ENCODE measurements around the gene TMC8.
A peak's percentile ranks its signal among the peaks of the same experiment; 100 is the strongest.
"Not testable (repeated sequence)": the region's sequence is repeated elsewhere in the genome, so short reads cannot be mapped to it uniquely, and the experiment has no call there.

TMC8 gene

GRCh38 chr17:78163881-78164747 is 33.5 kb downstream of the TMC8 start:
- DNase-seq = no peak

GRCh38 chr17:78164748-78165607 is 34.4 kb downstream of the TMC8 start:
- DNase-seq = no peak

GRCh38 chr17:78166416-78166815 is 35.8 kb downstream of the TMC8 start:
- DNase-seq = no peak

DNA sequence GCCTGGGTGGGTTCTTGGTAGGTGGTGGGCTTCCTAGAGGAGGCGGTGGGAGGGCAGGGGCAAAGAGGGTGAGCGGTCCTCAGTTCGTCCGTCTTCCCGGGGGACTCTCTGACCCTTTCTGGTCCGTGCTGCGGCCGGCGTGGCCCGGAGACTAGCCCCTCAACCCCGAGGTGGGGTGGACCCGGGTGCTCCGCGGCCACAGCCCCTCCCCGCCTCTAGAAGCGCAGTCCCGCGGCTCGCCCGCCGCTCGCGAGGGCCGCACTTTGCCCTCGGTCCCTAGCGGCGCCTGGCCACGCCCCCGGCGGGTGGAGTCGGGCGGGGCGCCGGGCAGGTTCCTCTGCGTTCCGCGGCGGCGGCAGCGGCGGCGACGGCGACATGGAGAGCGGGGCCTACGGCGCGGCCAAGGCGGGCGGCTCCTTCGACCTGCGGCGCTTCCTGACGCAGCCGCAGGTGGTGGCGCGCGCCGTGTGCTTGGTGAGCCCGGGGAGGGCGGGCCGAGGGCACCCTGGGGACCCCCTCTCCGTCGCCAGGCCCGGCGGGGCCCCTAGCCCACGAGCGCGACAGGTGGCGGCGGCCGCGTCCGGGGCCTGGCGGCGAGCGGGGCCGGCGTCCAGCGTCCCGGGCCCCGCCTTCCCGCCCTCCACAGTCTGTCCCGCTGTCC is 37.8 kb downstream of the TMC8 start, which contains the start of gene SYNGR2:
Gene SYNGR2 (plus strand): TSS at position 340 of the 661 bp plus-strand sequence. CDS start 36 bp downstream, at position 376.
- peak; percentile 80 for DNase-seq

DNA sequence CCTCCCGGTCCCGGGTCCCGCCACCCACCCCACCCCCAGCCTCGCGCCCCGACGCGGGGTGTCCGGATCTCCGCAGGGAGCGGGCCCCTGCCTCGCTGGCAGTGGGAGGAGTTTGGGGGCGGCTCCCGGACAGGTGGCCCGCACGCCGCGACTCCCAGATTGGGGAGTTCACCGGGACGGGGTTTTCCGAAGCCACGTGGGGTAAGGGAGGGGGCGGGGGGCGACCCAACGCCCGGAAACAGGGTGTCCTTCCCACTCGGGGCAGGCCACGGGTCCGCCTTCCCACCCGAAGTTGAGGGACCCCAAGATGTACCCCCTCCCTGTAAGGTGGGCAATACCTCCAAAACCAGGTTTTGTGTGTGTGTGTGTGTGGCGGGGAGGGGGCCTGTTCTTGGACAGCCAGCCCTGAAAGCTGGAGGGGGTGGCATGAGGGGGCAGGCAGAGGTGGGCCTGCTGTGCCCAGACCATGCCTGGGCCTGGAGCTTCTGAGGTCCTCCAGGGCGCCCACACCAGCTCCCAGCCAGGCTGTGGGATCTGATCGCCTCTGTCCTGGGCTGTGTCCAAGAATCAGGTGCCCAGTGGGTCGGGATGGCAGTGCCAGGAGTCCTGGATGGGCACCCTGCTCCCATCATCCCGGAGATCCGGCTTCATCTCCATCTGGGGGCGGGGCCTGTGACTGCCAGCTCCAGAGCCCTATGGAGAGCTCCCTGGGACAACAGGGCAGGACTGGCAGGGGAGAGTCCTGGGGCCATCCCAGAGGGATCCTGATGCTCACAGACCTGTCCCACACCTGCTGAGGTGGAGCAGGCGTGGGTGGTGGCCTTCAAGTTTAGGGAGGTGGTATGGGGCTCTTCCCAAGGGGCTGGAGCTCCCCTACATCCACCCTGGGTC is 38.6 kb downstream of the TMC8 start:
- peak; percentile 51 for DNase-seq

DNA sequence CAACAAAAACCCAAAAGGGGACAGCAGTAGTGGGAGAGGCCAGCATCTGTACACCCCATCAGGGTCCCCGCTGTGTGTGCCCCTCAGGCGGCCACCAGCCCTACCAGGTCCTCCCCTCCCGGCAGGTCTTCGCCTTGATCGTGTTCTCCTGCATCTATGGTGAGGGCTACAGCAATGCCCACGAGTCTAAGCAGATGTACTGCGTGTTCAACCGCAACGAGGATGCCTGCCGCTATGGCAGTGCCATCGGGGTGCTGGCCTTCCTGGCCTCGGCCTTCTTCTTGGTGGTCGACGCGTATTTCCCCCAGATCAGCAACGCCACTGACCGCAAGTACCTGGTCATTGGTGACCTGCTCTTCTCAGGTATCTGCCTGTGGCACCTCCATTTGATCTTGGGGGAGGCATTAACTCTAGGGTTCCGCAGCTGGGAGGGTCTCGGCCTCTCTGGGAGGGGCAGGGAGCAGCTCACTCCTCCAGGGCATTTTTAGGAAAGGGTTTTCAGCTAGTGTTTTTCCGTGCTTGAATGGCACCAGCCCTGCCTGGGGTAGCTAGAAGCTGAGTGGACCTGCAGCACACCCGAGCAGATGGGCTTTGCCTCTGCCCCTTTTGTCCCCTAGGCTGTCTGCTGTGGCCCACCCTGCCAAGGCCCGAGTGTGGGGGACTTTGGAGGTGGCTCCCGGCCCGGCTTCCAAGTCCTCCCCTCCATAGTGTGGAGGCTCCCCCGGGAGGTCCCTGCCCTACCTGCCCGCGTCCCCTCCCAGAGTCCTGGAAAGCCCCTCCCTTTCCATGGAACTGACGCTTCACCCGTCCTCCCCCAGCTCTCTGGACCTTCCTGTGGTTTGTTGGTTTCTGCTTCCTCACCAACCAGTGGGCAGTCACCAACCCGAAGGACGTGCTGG is 40.4 kb downstream of the TMC8 start:
- no peak for DNase-seq

- DNase-seq = not testable (repeated sequence)
Measured at GRCh38 chr17:78171591-78172248, 41.1 kb downstream of the TMC8 start.

DNA sequence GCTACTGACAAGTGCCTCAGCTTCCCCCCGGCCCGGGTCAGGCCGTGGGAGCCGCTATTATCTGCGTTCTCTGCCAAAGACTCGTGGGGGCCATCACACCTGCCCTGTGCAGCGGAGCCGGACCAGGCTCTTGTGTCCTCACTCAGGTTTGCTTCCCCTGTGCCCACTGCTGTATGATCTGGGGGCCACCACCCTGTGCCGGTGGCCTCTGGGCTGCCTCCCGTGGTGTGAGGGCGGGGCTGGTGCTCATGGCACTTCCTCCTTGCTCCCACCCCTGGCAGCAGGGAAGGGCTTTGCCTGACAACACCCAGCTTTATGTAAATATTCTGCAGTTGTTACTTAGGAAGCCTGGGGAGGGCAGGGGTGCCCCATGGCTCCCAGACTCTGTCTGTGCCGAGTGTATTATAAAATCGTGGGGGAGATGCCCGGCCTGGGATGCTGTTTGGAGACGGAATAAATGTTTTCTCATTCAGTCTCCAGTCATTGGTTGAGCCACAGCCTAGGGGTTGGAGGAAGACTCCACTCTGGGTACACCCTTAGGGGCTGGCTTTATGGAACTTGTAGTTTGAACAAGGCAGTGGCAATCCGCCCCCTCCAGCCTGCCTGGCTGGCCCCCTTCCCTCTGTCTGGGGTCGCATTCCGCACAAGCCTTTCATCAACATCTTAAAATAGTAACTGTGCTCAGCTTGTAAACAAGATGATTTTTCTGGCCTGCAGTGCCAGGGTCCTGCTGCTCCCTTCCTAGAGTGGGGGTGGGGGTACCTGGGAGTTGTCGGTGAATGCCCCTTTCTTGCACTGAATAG is 41.9 kb downstream of the TMC8 start:
- DNase-seq = no peak

DNA sequence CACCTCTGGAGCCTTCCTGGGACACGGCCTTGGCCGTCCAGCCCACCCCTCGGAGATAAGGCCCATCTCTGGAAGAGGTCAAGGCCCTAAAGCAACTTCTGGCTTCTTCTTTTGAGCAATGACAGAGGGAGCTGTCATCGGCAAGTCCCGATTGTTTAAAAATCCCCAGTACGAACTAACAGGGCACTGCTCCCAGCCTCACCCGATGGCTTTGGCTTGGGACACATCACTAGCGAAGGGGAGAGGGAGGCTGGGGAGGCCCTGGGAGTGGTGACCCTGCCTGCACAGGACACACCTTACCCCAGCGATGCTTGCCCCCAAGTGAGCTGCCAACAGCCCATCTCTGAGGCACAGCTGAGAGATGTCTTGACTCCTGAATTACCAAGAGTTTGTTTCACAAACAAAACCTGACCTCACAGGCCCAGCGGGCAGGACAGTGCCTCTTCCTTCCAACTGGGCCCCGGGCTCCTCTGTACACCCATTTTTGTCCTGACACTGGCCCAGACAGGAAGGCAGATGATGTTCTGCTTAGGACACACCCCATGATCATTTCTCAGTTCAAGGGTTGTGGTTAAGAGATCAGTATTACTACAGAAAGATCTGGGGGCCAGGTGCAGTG is 42.6 kb downstream of the TMC8 start:
- DNase-seq = peak; percentile 48

DNA sequence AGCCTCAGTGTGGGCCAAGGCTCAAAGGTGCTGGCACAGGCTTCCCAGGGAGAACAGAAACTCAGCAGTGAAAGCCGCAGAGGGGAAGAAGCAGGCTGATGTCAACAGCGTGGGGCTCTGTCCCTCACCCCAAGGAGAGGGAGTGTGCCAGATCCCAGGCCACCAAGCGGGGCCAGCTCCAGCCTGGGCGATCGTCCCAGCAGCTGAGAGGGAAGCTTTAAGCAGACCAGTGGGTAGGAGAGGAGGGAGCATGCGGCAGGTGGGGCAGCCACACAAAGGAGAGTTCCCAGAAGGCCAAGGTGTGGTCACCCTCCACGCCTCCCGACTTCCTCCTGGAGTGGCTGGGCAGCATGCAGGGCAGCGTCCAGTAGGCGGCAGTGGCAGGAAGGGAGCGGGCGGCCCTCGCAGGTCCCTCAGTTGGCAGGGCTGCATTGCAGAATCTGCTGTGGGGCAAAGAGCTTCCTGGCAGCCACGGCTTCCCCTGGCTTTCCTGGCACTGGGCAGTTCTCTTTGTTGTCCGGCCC is 43.8 kb downstream of the TMC8 start:
- no peak for DNase-seq

DNA sequence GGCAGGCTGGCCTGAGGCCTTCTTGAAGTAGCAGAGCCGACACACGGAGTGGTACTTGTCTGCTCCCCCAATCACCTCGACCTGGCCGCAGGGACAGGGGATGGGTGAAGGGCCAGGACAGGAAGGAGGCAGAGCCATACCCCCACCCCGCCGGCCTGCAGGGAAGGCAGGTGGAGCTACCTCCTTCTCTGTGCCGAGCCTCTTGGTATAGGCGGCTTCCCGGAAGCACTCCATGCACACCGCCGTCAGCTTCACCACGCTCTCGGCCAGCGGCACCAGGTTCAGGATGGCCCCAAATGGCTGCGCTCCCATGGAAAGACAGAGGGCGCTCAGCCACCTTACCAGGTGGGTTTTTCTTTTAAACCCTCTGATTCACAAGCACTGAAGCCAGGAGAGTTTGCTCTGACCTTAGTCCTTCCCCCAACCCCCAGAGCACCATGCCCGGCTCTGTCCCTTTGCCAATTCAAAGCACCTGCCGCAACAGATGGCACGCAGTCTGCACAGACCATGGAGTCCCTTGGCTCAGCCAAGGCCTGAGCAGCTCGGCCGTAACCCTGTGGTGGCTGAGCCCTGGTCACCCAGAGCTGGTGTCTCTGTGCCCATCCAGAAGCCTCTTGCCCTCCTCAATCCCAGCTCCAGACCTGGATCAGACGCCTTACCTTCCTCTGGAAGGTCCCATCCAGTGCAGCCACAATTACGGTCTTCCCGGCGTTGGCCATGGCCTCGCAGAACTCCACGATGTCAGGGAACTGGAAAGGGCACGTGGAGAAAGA is 44.5 kb downstream of the TMC8 start:
- DNase-seq = no peak

- DNase-seq = no peak
Measured at GRCh38 chr17:78175643-78175981, 45.0 kb downstream of the TMC8 start.

- DNase-seq = peak; percentile 73
Measured at GRCh38 chr17:78176548-78177025, 46.0 kb downstream of the TMC8 start.

DNA sequence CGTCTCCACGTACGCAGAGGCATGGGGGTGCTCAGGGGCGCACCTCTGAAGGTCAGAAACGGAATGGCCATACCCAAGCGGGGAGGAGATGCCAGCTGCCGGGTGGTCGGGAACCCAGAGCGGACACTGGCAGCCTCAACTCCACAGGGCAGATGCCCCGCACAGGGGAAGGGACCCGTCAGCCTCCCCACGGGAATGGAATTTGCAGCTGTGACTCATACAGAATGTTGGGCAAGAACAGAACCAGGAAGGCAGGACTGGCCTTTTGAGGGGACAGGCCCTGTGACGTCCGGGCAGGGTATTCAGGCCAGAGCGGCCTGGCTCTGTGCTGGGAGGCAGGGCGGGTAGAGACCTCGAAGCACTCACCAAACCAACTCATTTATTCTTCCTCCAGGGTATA is 48.8 kb downstream of the TMC8 start:
- no peak for DNase-seq

GRCh38 chr17:78180083-78180482 is 49.5 kb downstream of the TMC8 start:
- no peak for DNase-seq

GRCh38 chr17:78180508-78180907 is 49.9 kb downstream of the TMC8 start:
- DNase-seq = no peak

DNA sequence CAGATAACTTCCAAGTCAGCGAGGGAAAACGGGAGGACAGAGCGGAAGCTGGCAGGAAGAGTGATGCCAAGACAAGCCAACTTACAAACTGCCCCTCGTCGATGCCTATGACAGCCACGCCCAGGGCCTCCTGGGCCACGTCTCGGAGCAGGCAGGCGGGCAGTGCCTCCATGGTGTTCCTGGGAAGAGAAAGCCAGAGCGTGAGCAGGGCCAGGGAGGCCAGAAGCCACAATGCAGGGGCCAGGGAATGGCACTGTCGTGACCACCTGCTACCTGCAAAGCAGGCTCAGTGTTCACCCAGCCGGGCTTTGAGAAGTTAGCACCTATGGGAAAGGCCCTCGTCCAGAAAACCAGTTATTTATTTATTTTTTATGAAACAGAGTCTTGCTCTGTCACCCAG is 51.9 kb downstream of the TMC8 start:
- DNase-seq = no peak

DNA sequence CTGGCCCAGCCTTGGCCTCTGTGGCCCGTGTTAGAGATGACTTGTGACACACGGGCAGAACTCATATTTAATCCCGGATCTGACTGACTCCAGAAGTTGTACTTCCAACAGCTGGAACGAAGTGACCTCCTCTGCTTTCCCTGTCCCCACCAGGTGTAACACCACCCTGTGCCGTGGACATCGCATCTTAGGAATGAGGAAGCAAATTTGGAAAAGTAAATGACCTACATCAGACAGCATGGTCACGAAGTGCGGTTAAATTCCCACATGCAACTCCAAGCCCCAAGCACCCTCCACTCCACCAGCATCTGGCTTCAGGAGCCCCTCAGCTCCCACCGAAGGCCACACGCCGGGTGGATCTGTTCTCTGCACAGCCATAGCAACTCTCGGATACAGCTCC is 53.3 kb downstream of the TMC8 start:
- no peak for DNase-seq
